Right renal pelvis (tissue), 4 donors: ENCODE data around the gene EIF3A. TPM values are rescaled to one million over a fixed set of nuclear protein-coding genes. Genes with fewer than 3 reads are reported as not detected.
"Not testable (repeated sequence)": the region's sequence is repeated elsewhere in the genome, so short reads cannot be mapped to it uniquely, and the experiment has no call there.

Experiments used
- DNase-seq, 4 donors: peaks; one replicate each; pipeline ENCODE4 v3.0.0-alpha.2; 2013; ENCODE audit warnings: low read depth in 4 of 4, low spot score in 3 of 4, missing footprints in 1 of 4
- polyA plus RNA-seq, 4 donors: library from polyadenylated mRNA; unstranded; fragments of 120-200 nt; gene quantifications; one replicate each; pipeline ENCODE4 v1.2.1, GENCODE V29; 2013; ENCODE audit not compliant: insufficient read length in 4 of 4

Gene EIF3A
- polyA plus RNA-seq, 4 donors, result 177 to 198 (median 187) TPM

GRCh38 chr10:119059557-119059956 lies 21.1 kb downstream of the EIF3A start:
- DNase-seq, result no peak

- no peak for DNase-seq
Measured at GRCh38 chr10:119058010-119058409, 22.6 kb downstream of the EIF3A start.

GRCh38 chr10:119055472-119055871 lies 25.1 kb downstream of the EIF3A start:
- no peak for DNase-seq

- DNase-seq, result no peak
Measured at GRCh38 chr10:119051775-119052174, 28.8 kb downstream of the EIF3A start.

GRCh38 chr10:119049777-119050176 lies 30.8 kb downstream of the EIF3A start:
- no peak for DNase-seq

GRCh38 chr10:119049361-119049760 lies 31.3 kb downstream of the EIF3A start:
- no peak for DNase-seq

- no peak for DNase-seq
Measured at GRCh38 chr10:119045561-119045960, 35.1 kb downstream of the EIF3A start.

- DNase-seq, result no peak
Measured at GRCh38 chr10:119042169-119042568, 38.4 kb downstream of the EIF3A start.

- DNase-seq, result no peak
Measured at GRCh38 chr10:119041326-119041725, 39.3 kb downstream of the EIF3A start.

GRCh38 chr10:119039161-119039560 lies 41.5 kb downstream of the EIF3A start:
- DNase-seq, result no peak

- DNase-seq, result no peak
Measured at GRCh38 chr10:119031496-119032059, 49.0 kb downstream of the EIF3A start.

GRCh38 chr10:119030421-119031250 lies 50.0 kb downstream of the EIF3A start:
- DNase-seq, result no peak

- no peak for DNase-seq
Measured at GRCh38 chr10:119029613-119030420, 50.8 kb downstream of the EIF3A start, which contains the start of gene NANOS1. NANOS1 (plus strand) TSS chr10:119029714; CDS start chr10:119029802, 88 bp downstream.

GRCh38 chr10:119028900-119029612 lies 51.6 kb downstream of the EIF3A start:
- peak; percentile 80 to 82 (median 80) for DNase-seq

- not testable (repeated sequence) for DNase-seq
Measured at GRCh38 chr10:119028445-119028899, 52.1 kb downstream of the EIF3A start.

- DNase-seq, result no peak
Measured at GRCh38 chr10:119026301-119027110, 54.1 kb downstream of the EIF3A start.

- DNase-seq, result no peak
Measured at GRCh38 chr10:119025776-119026175, 54.8 kb downstream of the EIF3A start.

- DNase-seq, result no peak
Measured at GRCh38 chr10:119025336-119025735, 55.3 kb downstream of the EIF3A start.

- DNase-seq, result no peak
Measured at GRCh38 chr10:119024882-119025281, 55.7 kb downstream of the EIF3A start.

GRCh38 chr10:119023553-119023868 lies 57.1 kb downstream of the EIF3A start:
- DNase-seq, result no peak
